Duodenal mucosa (tissue), 2 donors: Measurements from ENCODE around the gene TMCC1.

ENCODE experiments used
- H3K27ac ChIP-seq: one replicate; pipeline ENCODE4 v1.7.0; 2013; ENCODE audit warnings: low read depth, low read length
- H3K27me3 ChIP-seq, 2 donors: one replicate each; pipeline ENCODE4 v1.7.0; 2013; ENCODE audit warnings: low read length in 2 of 2, control low read depth in 1 of 2; ENCODE audit not compliant: insufficient read depth in 2 of 2, control insufficient read depth in 1 of 2
- H3K36me3 ChIP-seq, 2 donors: one replicate each; pipeline ENCODE4 v1.7.0; 2013; ENCODE audit warnings: low read length in 2 of 2, control low read depth in 1 of 2; ENCODE audit not compliant: insufficient read depth in 2 of 2, control insufficient read depth in 1 of 2
- H3K4me1 ChIP-seq, 2 donors: one replicate each; pipeline ENCODE4 v1.7.0; 2013; ENCODE audit warnings: low read length in 2 of 2, control low read depth in 1 of 2; ENCODE audit not compliant: insufficient read depth in 2 of 2, control insufficient read depth in 1 of 2
- H3K4me3 ChIP-seq, 2 donors: one replicate each; pipeline ENCODE4 v1.7.0; 2013; ENCODE audit warnings: low read length in 2 of 2, low read depth in 1 of 2
- H3K9ac ChIP-seq, 2 donors: one replicate each; pipeline ENCODE4 v1.7.0; 2013; ENCODE audit warnings: low read length in 2 of 2, low read depth in 1 of 2
- H3K9me3 ChIP-seq, 2 donors: one replicate each; pipeline ENCODE4 v1.7.0; 2013; ENCODE audit warnings: low read length in 2 of 2, control low read depth in 1 of 2; ENCODE audit not compliant: control insufficient read depth in 1 of 2

TMCC1 gene

DNA sequence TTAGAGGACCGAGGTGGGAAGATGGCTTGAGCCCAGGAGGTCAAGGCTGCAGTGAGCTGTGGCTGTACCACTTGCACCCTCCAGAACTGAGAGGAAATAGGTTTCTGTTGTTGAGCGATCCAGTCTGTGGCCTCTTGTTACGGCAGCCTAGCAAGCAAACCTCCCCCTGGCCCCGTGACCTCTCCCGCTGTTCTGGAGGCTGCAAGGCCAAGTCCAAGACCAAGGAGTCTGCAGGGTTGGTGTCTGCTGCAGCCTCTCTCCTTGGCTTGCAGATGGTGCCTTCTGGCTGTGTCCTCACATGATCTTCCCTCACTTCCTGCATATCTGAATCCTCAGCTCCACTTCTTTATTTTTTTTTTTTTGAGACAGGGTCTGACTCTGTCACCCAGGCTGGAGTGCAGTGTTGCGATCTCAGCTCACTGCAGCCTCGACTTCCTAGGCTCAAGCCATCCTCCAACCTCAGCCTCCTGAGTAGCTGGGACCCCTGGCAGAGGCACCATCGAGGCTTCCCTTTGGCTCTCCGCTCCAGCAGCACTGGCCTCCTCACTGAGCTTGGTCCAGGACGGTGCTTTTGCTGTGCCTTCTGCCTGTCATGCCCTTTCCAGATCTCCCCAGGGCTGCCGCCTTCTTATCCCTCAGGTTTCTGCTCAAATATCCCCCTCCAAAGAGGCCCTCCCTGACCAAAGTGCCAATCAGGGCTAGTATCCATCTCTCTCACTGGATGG lies 269.0 kb downstream of the TMCC1 start:
- Histone ChIP-seq H3K9ac (no peak overlapping the region), H3K9me3 (no peaks in the 10 kb centered on the region), H3K36me3 (no peaks in the 10 kb centered on the region), H3K27me3 (no peaks in the 10 kb centered on the region), H3K4me1 (peaks cover 25 to 37% of the 10 kb centered on the region in 2 donors), H3K27ac (no peak overlapping the region), H3K4me3 (no peak overlapping the region)

DNA sequence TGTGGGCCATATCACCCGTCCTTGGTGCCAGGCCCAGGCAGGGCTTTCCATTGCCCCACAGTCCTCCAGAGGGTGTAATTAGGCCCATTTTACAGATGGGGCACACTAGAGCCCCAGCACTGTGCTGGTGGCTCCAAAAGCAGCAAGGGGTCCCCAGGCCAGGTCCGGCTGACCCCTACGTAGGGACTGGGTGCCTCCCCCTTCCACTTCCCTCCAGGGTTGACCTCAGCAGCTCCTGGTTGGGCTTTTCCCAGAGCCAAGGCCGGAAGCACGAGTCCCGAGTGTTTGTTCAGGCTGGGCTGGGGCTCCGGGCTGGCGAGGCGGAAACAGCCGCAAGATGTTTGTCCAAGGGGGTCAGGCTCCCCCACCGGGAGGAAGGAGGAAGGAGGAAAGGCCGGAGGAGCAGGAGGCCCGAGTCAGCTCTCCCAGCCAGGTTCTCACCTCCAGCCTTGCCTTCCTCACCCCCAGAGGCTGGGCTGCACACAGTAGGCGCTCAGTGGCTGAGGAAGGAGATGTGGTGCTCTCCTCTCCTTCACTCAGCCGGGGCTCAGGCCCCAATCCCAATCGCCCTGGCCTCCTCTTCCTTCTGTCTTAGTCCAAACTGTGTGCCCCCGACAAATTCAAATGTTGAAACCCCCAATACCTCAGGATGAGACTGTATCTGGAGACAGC lies 269.9 kb downstream of the TMCC1 start:
- peaks cover 25 to 44% of the 10 kb centered on the region in 2 donors for H3K4me1 ChIP-seq
- no peaks in the 10 kb centered on the region for H3K9me3 ChIP-seq
- H3K27ac ChIP-seq = peak overlapping the region; percentile 62
- H3K9ac ChIP-seq = no peak overlapping the region
- H3K27me3 ChIP-seq = no peaks in the 10 kb centered on the region
- H3K4me3 ChIP-seq = no peak overlapping the region
- no peaks in the 10 kb centered on the region for H3K36me3 ChIP-seq

DNA sequence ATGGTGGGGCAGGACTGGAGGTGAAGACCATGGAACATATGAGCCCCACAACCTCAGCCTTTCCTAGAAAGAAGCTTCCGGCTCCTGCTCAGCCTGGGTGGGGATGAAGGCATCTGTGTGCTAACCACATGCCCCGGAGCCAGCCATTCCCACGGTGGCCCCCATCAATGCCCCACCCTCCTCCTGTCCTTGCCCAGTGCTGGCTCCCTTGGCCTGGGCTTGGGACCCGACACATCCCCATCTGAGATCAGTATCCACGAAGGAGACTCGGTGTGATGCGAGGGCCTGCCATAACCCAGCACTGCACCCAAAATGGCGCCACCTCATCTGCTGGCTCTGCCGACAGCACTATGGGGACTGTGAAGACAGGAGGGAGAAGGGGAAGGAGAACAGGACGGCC lies 270.6 kb downstream of the TMCC1 start:
- Histone ChIP-seq H3K4me1 (peaks cover 21 to 39% of the 10 kb centered on the region in 2 donors), H3K4me3 (no peak overlapping the region), H3K27me3 (no peaks in the 10 kb centered on the region), H3K9me3 (no peaks in the 10 kb centered on the region), H3K27ac (peak overlapping the region; percentile 62), H3K9ac (no peak overlapping the region), H3K36me3 (no peaks in the 10 kb centered on the region)

DNA sequence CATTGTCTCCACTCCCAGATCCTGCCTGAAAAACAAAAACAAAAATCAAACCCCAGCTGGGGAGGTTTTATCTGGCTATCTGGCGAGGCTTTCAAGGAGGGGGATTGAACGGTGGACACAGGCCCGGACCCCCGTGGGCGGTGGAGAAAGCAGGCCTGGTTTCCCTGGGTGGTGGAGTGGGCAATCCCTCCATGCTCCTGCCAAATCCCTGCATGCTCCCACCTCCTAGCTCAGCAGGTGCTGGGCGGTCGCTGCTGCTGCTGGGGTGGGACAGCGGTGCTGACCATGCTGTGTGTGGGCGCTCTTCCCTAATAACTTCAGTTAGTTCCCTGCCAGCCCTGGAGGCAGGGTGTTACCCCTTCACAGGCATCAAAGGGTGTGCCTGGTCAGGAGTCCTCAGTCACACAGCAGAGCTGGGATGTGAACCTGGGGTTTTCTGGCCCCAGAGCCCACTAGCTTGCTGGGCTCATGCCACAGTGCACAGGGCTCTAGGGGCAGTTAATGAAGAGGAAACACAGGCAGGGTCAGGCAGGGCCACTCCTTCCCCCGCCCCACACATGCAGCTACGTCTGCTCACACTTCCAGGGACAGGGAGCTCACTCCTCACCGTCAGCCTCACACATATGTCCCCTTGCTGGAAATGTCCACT lies 271.2 kb downstream of the TMCC1 start:
- no peak overlapping the region for H3K27ac ChIP-seq
- H3K27me3 ChIP-seq = no peaks in the 10 kb centered on the region
- H3K9ac ChIP-seq = no peak overlapping the region
- no peaks in the 10 kb centered on the region for H3K9me3 ChIP-seq
- H3K36me3 ChIP-seq = no peaks in the 10 kb centered on the region
- H3K4me1 ChIP-seq = peaks cover 20 to 33% of the 10 kb centered on the region in 2 donors
- H3K4me3 ChIP-seq = no peak overlapping the region

DNA sequence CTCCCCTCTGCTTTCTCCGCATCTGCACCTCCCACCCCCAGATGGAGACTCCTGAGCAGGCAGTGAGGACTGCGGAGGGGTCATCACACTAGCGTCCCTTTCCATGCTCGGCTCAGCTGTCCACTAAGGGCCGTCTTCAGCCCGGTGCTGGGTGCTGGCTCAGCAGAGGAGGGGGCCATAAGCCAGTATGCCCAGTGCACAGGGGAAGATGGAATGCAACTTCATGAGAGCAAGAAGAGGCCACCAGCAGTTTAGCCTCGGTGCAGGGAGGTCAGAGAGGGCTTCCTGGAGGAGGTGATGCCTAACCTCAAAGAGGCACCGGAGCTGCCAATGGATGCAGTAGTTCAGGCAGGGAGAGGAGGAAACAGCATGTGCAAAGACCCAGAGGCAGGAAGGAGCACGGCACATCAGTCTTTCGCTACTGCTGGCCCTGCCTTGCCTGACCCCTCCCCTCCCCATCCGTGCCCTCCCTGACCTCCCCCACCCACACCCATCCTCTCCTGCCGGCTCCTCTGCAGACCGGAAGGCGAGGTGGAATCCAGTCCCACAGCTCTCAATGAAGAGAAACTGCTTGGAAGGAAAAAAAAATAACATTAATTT lies 271.8 kb downstream of the TMCC1 start:
- Histone ChIP-seq H3K36me3 (no peaks in the 10 kb centered on the region), H3K4me3 (no peak overlapping the region), H3K4me1 (peaks cover 20 to 33% of the 10 kb centered on the region in 2 donors), H3K27ac (no peak overlapping the region), H3K27me3 (no peaks in the 10 kb centered on the region), H3K9me3 (no peaks in the 10 kb centered on the region), H3K9ac (no peak overlapping the region)

GRCh38 chr3:129620828-129621559 lies 272.5 kb downstream of the TMCC1 start:
- peaks cover 19 to 34% of the 10 kb centered on the region in 2 donors for H3K4me1 ChIP-seq
- no peak overlapping the region for H3K9ac ChIP-seq
- no peak overlapping the region for H3K4me3 ChIP-seq
- H3K36me3 ChIP-seq = no peaks in the 10 kb centered on the region
- no peak overlapping the region for H3K27ac ChIP-seq
- no peaks in the 10 kb centered on the region for H3K9me3 ChIP-seq
- no peaks in the 10 kb centered on the region for H3K27me3 ChIP-seq

- Histone ChIP-seq H3K27me3 (no peaks in the 10 kb centered on the region), H3K36me3 (no peaks in the 10 kb centered on the region), H3K9me3 (no peaks in the 10 kb centered on the region), H3K4me1 (peaks cover 20 to 32% of the 10 kb centered on the region in 2 donors), H3K27ac (no peak overlapping the region), H3K4me3 (no peak overlapping the region), H3K9ac (no peak overlapping the region)
These were observed 273.8 kb downstream of the TMCC1 start for GRCh38 chr3:129619726-129620162.

DNA sequence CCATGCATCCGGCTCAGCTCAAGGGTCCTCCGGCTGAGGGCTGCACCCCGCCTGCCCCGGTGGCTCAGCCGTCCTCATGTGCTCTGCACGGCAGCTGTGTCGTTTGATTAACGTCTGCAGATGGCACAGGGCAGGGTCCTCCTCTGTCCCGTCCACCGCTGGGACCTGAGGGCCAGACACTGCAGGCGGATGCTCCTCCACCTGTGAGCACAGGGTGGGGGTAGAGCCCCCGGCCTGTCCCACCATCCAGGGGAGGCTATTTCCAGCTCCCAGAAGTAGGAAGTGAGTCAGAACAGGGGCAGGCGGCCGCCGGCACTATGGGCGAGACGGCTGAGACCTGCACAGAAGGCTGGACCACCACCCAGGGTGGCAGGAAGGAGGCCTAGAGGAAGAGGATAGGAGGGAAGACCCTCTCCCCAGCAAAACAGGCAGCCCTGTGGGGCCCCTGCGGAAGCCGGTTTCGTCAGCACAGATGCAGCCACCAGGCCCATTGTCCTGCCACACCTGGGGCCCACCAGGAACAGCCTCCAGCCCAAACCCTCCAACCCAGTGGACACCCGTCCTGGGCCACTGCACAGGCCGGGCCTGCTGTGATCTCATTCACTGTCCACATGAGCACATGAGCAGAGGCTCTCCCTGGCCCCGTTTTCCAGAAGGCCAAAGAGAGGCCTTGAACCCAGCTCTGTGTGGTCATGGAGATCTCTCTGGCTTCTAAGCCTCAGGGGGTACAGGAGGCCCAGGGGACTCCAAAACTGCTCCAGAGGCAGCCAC lies 274.4 kb downstream of the TMCC1 start:
- Histone ChIP-seq H3K9me3 (no peaks in the 10 kb centered on the region), H3K4me1 (peaks cover 20 to 32% of the 10 kb centered on the region in 2 donors), H3K4me3 (no peak overlapping the region), H3K9ac (no peak overlapping the region), H3K36me3 (no peaks in the 10 kb centered on the region), H3K27me3 (no peaks in the 10 kb centered on the region), H3K27ac (no peak overlapping the region)

GRCh38 chr3:129618186-129618820 lies 275.2 kb downstream of the TMCC1 start:
- no peak overlapping the region for H3K27ac ChIP-seq
- peaks cover 20 to 28% of the 10 kb centered on the region in 2 donors for H3K4me1 ChIP-seq
- no peak overlapping the region for H3K4me3 ChIP-seq

More at GRCh38 chr3:129618186-129618820, 275.2 kb downstream of the TMCC1 start:
- Histone ChIP-seq H3K9ac (no peak overlapping the region), H3K36me3 (no peaks in the 10 kb centered on the region), H3K27me3 (no peaks in the 10 kb centered on the region), H3K9me3 (no peaks in the 10 kb centered on the region)
